Stimulated activated CD4-positive, alpha-beta T cell treated with anti-CD3 and anti-CD28 coated beads, Interleukin-4, amount 100 ng/mL, for 4 hours (primary cell): ENCODE results near the gene SRBD1.

ENCODE experiments used
- DNase-seq, 2 experiments: peaks; one replicate each; pipeline ENCODE4 v3.0.0-alpha.2; 2020

Gene SRBD1

DNA sequence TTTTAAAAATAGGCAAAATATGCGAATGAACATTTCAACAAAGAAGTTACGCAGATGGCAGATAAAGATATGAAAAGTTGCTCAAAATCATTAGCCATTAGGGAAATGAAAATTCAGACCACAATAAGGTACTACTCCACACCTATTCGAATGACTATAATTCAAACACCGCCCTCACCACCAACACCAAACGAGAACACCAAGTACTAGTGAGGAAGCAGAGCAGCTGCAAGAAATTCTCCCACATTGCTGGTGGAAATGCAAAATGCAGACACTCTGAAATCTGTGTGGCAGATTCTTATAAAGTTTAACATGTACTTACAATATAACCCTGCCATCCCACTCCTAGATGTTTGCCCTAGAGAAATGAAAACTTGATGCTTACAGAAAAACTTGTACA, 23.2 kb upstream of the SRBD1 start:
- no peak for DNase-seq

DNA sequence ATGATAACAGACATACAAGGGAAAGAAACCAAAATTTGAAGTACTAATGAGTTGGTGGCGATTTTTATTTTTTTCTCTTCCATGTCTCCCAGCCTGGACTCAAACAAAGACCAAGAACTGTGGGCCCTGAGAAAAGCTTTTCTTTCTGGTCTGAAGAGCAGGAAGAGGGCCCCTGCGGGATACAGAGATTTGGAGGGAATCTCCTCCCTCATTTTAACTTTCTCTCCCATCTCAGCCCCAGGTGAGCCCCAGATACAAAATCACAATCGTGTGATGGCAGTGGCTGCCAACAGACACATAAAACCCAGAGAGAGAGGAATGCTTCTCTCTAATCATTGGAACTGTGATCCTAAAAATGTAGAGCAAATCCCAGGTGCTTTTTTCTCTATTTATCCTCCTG, 20.9 kb upstream of the SRBD1 start:
- DNase-seq = no peak

DNA sequence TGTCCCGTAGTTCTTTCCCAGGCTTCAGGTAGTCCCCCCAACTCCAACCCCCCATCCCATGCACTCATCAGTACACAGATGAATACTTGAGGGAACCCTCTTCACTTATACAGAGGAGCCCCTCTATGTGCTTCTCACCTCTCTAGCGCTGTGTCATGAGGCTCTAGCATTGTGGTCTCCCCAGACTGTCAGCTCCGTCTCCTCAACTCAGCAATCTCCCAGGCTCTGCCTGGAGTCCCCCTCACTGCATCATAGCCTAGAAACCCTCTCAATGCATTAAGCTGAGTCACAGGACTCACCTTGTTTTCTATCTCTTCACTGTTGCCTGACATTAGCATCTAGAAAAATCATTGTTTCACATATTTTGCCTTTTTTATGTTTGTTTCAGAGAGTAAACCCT, 20.3 kb upstream of the SRBD1 start:
- no peak for DNase-seq

DNA sequence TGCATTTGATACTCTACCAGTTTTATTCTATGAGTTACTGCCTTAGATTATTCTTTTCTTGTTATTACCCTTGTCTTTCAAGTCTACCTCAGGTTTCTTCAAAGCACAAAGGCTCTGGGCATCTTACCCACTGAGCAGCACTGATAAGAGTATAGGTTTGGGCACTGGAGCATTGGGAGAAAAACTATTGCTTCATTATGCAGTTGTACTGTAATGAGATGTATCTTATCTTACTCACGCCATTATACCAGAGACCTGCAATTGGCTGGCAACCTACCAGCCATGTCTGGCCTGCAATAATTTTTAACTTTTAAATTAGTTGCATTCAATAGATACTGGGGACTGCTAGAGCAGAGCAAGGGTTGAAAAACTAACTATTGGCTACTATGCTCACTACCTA, 18.9 kb upstream of the SRBD1 start:
- DNase-seq = no peak

DNA sequence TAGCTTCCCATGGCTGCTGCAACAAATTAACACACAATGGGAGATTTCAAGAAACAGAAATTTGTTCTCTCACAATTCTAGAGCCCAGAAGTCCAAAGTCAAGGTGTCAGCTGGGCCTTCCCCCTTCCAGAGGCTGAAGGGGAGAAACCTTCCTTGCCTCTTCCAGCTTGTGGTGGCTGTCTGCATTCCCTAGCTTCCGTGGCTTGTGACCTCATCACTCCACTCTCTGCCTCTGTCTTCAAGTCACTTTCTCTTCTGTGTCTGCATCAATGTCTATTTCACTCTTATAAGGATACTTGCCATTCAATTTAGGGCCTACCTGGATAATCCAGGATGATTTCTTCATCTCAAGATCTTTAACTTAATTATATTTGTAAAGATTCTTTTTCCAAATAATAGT, 16.8 kb upstream of the SRBD1 start:
- no peak for DNase-seq

DNA sequence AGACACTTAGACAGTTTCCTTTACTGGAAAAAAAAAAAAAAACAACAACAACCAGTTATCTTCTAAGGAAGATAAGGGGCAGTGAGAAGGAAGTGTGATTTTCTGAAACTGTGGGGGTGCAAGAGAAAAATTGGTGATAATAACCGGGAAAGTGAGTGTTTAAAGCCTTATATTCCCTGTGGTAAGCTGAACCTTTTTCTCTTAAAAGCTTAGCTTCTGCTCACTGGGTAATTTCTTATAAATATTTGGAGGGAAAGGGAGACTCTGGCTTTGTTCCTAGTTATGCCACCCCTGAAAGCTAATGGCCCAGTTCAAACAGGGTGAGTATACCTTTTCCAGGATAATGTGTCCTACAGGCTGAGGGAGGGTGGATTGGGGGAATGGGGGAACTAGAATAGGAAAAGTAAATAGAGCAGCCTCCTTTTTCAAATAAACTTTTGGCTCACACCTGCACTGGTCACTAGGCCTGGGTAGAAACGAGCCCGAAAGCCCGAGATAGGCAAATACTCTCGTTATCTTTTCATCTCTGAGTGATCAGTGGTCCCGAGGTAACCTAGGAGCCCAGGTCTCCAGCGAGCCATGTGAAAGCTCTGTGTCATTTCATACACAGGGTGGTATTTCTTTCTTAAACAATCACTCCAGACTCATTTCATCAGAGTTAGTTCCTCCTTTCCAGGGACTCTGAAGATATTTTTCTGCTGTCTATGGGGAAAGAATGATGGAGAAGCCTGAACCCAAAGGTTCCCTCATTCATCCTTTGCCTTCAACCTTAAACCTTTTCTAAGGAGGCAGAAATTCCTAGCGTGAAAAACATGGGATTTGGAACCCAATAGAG, 15.5 kb upstream of the SRBD1 start:
- DNase-seq = no peak

DNA sequence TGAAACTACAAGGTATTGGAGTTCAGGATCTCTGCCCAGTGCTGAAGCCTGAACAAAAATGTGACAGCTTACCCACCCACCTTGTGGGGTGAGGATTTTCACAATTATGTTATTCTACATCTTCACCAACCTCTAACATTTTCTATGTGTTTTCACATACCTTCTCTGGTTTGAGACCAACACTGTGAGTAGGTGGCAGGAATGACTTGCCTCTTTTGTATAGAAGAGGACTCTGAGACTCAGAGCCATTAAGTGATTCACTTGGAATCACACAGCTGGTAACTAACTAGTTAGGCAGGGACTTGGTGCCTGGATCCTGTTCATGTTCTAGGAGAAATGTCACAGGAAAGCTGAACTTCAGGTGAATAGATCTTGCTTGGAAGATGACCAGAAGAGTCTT, 14.8 kb upstream of the SRBD1 start:
- no peak for DNase-seq

DNA sequence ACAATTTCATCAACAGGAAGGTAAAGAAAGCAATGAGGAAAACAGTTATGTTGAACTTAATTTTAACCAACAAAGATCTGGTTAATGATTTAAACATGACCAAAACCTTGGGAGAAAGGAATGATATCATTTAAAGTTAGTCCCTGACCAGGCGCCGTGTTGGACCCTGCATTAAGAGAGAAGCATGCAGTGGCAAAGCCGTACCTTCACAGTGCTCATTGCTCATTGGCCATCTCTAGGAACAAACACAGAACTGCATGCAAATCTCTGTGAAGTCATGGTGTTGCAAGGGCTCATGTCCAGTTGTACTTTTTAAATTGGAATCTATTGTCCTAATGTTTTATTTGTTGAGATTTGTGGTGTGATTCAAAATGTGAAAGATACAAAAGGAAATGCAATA, 12.0 kb upstream of the SRBD1 start:
- DNase-seq = no peak

DNA sequence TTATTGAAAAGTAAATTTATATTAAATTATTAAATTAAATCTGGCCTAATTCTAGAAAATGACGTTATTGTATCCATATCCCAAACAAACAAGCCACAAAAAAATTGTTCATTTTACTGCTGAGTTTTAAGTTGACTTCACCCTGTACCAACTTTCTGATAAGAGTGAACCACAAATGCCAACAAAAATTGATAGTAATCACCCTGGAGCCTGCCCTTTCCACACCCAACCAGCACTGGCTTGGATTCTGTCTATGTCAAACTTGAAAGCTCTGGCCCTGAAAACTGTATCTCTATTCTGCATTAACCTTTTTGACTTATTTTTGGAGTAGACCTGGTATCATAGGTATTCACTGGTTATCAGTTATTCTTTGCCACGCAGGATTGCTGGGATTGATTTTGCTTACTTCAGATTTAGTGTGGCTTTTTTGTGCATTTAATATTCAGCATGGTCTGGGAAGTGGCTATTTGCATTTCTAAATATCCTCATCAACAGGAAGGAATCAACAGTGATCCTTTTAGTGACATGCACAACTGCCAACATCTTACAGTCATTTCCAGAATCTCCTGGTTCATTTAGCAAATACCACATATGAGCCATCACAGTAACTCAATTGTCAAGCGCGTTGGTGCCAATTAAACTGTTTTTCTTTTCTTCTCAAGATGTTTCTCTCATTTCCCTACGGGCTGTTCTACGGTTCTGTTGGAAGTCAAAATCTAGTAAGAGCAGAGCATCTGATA, 11.4 kb upstream of the SRBD1 start:
- DNase-seq = no peak

DNA sequence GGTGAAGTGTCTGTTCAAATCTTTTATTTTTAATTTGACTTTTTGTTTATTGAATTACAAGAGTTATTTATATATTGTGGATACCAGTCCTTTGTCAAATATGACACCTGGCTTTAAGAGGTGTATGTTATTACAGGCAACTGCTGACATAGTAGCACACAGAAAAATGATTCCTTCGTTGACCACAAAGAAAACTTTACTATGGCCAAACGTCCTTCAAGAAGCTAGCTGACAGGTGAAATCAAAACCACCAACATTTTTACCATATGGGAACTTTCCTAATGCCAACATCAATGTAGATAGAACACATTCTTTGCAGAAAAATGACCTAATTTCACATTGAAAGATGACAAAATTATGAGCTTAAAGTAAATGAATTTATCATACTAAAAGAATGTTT, 6.4 kb upstream of the SRBD1 start:
- DNase-seq = no peak

DNA sequence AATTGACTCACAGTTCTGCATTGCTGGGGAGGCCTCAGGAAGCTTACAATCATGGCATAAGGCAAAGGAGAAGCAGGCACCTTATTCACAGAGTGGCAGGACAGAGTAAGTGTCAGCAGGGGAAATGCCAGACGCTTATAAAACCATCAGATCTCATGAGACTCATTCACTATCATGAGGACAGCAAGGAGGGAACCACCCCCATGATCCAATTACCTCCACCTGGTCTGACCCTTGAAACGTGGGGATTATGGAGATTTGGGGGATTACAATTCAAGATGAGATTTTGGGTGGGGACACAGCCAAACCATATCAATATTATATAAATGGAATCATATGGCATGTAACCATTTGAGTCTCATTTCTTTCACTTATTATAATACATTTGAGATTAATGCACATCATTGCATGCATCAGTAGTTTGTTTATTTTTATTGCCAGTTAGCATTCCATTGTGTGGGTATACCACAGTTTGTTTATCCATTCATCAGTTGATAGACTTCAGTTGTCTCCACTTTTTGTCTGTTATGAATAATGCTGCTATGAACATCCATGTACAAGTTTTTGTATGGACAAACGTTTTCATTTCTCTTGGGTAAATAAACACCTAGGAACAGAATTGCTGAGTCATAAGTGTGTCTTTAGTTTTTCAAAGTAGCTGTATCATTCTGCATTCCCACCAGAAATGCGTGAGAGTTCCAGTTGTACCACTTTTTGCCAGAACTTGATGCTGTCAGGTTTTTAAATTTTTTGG, 5.8 kb upstream of the SRBD1 start:
- no peak for DNase-seq

DNA sequence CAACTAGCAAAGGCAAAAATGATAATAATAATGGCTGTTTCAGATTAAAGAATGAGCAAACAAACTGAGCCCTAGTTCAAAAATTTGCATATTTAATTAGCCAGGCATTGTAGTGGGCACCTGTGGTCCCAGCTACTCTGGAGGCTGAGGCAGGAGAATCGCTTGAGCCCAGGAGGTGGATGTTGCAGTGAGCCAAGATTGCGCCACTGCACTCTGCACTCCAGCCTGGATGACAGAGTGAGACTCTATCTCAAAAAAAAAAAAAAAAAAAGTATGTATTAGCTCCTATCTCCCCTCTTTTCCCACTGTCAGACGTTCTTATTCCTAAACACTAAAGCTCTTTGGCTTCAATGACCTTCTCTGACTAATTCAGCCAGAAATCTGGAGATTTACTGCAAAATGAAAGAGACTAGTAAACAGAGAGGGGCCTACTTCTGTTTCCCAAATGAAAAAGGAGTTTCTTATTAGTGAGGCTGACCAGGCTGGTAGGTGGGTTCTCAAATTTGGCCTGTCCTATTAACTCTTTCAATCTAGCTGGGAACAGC, 3.9 kb upstream of the SRBD1 start:
- DNase-seq = no peak

DNA sequence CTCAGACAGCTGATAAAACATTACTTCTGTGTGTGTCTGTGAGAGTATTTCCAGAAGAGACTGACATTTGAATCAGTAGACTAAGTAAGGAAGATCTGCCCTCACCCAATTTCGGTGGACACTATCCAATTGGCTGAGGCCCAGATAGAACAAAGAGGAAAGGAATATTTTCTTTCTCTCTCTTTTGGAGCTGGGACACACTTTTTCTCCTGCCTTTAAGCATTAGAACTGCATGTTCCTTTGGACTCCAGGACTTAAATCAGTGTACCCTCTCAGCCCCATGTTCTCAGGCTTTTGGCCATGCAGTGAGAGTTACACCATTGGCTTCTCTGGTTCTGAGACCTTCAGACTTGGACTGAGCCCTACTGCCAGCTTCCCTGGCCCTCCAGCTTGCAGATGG, 3.3 kb upstream of the SRBD1 start:
- no peak for DNase-seq

DNA sequence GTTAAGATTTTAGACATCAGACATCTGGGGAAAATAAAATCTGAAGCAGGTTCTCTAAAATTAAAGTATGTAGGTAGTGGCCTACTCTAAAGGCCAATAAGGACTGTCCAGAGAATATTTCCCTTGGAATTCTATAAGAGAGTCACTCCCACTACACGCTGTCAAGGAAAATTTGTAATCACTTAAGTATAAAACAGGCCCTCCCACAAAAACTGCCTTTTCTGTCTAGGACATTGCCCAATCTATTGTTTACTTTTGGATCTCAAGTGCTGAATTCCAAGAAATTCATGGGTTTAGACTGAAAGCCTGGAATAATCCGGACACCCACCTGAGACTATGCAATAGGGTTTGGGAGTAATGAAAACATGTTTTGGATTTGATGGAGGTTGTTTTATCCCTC, 1.7 kb upstream of the SRBD1 start:
- no peak for DNase-seq

DNA sequence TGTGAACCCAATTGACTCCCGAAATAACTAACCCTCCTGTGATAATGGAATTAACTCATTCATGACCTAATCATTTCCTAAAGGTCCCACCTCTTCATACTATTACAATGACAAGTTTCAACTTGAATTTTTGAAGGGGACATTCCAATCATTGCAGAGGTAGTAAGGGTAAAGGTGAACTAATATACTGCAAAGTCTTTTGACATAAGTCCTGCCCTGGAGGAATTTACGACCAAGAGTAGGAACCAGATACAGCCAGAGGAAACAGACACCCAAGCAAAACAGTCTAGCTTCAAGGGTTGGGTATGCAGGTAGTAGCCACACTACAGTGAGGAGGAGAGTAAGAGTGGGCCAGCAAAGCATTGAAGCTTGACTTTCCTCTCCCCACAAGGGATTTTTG, 1.2 kb upstream of the SRBD1 start:
- DNase-seq = no peak

DNA sequence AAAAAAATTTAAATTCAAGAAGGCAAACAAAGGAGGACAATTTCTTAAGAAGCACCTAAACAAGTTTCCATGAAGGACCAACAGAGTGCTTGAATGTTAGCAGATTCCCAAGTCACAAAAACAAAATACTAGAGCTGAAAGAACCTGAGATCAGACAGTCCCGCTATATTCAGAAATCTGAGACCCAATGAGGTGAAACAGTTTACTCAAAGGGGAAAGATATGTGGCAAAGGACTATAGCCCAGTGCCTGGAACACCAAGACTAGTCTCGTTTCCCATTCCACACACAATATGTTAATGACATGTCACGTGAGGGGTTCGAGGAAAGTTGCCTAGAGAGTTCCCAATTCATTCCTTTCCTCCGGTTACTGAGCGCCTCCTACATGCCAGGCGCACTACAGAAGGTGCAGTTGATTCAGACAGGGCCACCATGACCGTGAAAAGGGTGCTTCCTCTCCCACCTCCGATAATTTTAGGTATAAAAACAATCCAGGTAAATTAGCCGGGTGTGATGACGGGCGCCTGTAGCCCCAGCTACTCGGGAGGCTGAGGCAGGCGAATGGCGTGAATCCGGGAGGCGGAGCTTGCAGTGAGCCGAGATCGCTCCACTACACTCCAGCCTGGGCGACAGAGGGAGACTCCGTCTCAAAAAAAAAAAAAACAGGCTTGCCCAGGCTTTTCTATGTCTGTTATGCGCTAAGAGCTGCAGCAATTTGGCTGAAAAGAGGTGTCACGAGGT, 617 bp downstream of the SRBD1 start:
- peak; percentile 23 to 42 for DNase-seq

DNA sequence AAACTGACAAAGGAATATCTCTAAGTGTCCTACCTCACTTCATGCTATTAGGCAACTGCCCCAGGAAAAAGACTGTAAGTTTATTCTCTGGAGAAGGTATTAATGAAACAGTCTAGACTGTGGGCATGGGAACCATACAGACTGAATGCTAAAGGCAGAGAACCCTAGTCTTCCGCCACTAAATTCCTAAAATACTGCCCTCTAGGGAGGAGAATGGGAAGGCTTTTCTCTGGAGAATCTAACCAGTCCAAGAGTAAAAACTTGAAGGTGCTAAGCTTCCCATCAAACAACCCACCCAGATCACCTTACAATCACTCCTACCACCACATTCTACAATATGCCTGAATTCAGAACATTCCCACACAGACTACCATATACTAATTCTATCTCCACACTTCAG, 3.4 kb downstream of the SRBD1 start:
- no peak for DNase-seq

DNA sequence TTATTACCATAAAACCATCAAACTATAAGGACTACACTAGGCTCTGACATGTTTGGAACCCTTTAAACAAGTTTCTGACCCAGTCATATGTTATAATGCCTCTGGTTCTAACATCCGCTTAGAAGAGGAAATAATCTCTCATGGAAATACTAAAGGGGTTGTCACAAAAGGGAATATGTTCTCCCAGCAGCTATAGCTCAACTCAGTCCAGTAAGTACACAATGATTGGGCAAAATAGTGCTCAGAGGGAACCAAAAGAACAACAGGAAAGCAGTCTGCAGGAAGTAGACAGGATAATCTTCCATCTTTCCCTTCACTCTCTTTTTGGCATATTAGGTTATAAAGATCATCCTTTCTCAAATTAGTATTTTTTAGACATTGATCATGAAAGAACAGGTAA, 4.3 kb downstream of the SRBD1 start:
- DNase-seq = no peak

DNA sequence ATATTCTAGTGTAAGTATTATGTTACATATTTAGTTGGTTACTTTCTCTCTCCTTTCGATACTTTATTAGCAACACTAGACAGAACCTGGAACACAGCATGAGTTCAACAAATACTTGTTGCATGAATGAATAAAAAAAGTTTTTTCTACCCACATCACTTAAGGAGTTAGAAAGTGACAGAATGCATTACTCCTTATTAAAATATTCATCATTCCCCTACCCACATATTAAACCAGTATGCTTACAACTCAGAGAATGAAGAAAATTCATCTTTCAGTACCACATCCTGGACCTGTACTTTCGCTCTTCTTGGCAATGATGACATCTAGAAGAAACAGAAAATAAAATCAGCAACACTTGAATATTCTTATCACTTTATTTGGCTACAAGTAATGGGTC, 6.0 kb downstream of the SRBD1 start:
- no peak for DNase-seq

DNA sequence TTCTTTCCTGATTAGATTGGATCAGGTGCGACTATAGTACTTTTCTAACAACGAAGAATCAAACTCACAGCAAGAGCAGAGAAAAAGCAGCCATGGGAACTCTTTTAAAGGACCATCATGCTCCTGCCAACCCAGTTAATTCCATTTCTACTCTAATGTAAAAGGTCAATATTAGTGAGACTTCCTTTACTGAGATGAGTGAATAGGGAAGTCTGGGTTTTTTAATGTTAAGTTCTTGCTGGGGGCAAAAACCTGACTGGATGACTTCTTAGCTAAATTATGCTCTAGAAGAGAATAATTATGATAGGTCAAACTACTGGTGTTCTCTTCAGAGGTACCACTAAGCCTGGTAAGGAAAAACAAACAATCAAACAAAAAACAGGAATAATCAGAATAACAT, 8.4 kb downstream of the SRBD1 start:
- DNase-seq = no peak

DNA sequence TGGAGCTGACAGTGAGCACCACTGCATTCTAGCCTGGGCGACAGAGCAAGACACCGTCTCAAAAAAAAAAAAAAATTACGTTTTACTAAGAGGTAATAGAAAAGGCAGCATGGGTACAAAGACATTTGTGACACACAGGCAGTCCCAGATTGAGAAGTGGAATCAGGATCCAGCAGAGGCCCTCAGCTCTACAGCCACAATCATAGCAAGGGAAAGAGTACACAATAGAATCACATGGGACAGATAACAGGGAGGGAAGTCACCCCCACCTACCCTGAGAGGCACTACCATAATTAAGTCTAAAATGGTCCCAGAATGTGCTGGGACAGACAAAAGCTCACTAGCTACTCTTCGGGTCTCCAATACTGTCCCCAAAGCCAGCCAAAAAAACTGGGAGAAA, 12.5 kb downstream of the SRBD1 start:
- no peak for DNase-seq

DNA sequence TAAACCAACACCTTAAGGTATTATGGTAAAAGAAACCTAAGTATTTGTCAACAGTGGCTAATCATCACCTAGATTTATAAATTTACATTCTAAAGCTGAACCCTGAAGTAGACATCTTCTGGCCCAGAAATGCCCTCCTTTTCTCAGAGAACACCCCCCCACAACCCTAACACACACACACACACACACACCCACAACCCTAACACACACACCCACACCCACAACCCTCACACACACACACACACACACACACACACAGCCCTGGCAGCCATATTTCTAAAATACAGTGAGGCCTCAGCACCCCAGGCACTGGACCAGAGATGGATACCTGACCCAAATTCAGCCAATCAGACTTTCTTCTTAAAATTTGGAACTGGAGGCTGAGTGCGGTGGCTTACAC, 14.3 kb downstream of the SRBD1 start:
- no peak for DNase-seq
